ENCODE data around the gene ANKRD44. TPM values are rescaled to one million over a fixed set of nuclear protein-coding genes. Genes with fewer than 3 reads are reported as not detected.

ANKRD44 gene
- total RNA-seq, 1 donor = 29.2 TPM

DNA sequence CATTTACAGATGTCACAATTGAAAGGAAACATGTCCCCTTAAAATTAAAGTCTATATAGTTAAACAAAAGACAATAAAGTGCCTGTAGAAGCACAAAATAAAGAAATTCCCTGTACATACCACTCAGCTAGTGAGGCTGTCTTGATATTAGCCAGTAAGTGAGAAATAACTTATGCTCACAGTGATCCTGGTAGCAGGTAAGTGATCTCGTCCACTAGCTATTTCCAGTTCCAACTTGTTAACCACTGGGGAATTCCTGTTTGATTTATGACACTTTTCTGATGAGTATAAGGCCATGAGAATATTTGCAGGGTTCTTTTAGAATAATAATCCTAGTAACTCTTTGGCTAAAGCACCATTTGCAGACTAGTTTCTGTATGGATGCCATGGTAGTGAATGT, 256.1 kb downstream of the ANKRD44 start:
- H3K4me3 ChIP-seq (ENCODE audit: low read depth, low read length) = no peak overlapping the region
- TF ChIP-seq, protein P1, sequence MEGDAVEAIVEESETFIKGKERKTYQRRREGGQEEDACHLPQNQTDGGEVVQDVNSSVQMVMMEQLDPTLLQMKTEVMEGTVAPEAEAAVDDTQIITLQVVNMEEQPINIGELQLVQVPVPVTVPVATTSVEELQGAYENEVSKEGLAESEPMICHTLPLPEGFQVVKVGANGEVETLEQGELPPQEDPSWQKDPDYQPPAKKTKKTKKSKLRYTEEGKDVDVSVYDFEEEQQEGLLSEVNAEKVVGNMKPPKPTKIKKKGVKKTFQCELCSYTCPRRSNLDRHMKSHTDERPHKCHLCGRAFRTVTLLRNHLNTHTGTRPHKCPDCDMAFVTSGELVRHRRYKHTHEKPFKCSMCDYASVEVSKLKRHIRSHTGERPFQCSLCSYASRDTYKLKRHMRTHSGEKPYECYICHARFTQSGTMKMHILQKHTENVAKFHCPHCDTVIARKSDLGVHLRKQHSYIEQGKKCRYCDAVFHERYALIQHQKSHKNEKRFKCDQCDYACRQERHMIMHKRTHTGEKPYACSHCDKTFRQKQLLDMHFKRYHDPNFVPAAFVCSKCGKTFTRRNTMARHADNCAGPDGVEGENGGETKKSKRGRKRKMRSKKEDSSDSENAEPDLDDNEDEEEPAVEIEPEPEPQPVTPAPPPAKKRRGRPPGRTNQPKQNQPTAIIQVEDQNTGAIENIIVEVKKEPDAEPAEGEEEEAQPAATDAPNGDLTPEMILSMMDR (IDR thresholded peaks at IDR 0.05; ENCODE audit: insufficient read depth, low read length) = no peak
- DNase-seq (ENCODE audit: low read depth) = no peak

DNA sequence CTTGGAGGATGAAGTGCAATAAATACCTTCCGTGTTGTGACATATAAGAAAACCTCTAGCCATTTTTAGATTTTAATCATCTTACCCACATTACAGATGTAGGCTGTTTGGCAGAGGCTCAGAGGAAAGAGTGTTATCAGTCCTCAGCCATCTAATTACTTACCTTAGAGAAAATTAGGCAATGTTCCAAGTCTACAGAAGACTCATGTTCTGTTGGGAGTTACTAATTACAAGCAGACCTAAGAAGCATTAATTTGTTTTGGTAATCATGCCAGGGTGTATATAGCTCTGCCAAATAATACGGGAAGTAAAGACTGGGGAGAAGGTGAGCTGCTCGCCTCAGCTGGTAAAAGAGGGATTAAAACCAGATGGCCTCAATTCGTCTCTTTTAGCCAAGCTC, 258.2 kb downstream of the ANKRD44 start:
- TF ChIP-seq, protein P1 (IDR thresholded peaks at IDR 0.05; ENCODE audit: insufficient read depth, low read length) = no peak
- H3K4me3 ChIP-seq (ENCODE audit: low read depth, low read length) = no peak overlapping the region
- DNase-seq (ENCODE audit: low read depth) = no peak

DNA sequence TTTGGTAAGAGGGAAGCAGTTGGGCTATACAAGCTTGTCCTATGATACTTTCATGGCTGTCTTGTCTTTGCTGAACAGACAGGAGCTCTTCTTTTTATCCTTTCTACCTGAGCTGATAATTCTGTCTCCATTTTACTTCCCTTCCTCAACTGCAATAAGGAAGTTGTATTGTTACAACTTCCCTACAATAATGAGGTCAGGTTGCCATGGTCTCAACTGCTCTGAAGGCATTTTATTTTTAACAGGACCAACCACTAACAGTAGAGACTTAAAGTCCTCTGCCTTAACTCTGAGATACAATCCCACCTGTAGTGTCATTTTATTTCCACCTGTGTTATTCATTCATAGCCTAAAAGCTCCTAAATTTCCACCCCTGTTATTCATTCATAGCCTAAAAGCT, 265.5 kb downstream of the ANKRD44 start:
- H3K4me3 ChIP-seq (ENCODE audit: low read depth, low read length) = no peak overlapping the region

DNA sequence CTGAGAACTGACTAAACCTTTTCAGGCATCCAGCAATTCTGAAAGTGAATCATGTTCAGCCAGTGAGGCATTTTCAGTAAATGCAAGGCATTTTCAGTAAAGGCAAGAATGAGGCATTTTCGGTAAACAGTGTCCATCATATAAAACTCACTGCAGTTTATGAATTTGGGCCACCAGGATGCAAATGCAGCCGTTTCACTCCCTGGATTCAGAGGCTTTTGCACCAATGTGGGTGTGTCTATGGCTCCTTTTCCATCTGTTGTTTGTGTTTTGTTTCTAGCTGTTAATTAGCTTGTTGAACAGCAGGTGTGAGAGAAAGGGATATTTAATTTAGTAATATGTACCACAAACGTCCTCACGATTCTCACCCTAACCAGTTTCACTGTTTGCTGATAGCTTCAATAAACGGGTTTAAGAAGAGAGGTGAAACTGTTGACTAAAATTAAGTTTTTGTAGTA, 267.8 kb downstream of the ANKRD44 start:
- no peak for DNase-seq (ENCODE audit: low read depth)
- no peak overlapping the region for H3K4me3 ChIP-seq (ENCODE audit: low read depth, low read length)
- TF ChIP-seq, protein P1 (IDR thresholded peaks at IDR 0.05; ENCODE audit: insufficient read depth, low read length) = no peak

More for the DNA sequence above, 265.5 kb downstream of the ANKRD44 start:
- no peak for DNase-seq (ENCODE audit: low read depth)
- TF ChIP-seq, protein P1 (IDR thresholded peaks at IDR 0.05; ENCODE audit: insufficient read depth, low read length) = no peak

DNA sequence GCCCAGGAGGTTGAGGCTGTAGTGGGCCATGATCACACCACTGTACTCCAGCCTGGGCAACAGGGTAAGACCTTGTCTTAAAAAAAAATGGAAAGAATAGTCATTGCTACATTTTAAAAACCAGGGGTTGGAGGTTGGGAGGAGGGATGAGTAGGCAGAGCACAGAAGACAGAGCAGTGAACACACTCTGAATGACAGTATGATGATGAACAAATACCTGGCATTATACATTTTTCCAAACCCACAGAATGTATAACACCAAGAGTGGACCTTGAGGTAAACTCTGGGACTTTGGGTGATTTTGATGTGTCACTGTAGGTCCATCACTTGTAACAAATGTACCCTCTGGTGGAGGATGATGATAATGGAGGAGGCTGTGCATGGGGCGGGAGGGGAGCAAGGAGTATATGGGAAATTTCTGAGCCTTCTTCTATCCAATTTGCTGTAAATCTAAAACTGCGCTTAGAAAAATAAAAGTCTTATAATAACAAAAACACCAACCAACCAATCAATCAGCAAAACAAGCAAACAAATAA, 272.6 kb downstream of the ANKRD44 start:
- DNase-seq (ENCODE audit: low read depth) = no peak
- no peak overlapping the region for H3K4me3 ChIP-seq (ENCODE audit: low read depth, low read length)
- TF ChIP-seq, protein P1 (IDR thresholded peaks at IDR 0.05; ENCODE audit: insufficient read depth, low read length) = no peak

DNA sequence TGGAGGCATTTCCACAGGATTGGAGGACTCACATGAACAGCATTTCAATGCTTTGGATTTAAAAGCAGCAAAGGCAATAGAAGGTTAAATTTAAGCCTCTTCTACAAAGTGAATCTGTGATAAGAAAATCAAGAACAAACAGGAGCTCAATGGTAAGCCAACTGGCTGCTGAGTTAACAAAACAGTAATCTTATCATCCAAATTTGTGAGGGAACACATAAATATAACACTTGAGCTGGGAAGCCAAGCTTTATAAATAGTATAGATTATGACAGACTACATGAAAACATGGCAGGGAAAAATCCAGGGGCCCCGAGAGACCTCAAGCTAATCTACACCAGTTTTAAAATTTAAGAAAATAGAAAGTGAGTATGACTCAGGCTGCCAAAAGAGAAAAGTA, 275.6 kb downstream of the ANKRD44 start:
- peak; percentile 18 for DNase-seq (ENCODE audit: low read depth)
- TF ChIP-seq, protein P1 (IDR thresholded peaks at IDR 0.05; ENCODE audit: insufficient read depth, low read length) = no peak
- no peak overlapping the region for H3K4me3 ChIP-seq (ENCODE audit: low read depth, low read length)

DNA sequence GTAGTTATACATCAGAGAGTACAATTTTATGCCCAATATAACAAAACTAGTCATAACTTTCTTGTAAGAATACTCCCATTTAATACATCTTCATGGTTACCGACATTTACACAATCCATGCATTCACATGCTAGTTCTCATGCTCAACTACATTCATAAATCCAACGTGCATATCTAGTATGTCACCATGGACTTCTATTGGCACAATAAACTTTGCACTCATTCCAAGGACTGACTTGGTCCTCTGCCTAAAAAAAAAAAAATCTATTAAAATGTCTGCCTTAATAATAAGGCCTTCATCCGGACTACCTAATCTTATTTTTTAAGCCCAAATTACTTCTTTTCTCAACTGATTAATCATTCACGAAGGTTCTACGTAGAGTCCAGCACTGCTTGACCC, 276.3 kb downstream of the ANKRD44 start:
- DNase-seq (ENCODE audit: low read depth) = no peak
- TF ChIP-seq, protein P1 (IDR thresholded peaks at IDR 0.05; ENCODE audit: insufficient read depth, low read length) = no peak
- no peak overlapping the region for H3K4me3 ChIP-seq (ENCODE audit: low read depth, low read length)

Data from fibroblast of the aortic adventitia (primary cell).